ENCODE results near the gene TMEM38B.

GRCh38 chr9:105757496-105758251 lies 63.3 kb downstream of the TMEM38B start:
- TF ChIP-seq EZH2 (IDR thresholded peaks at IDR 0.05): no peak
- no peak for TF ChIP-seq CTCF (IDR thresholded peaks at IDR 0.05)
